GM19468 (cell line): ENCODE measurements around the gene MLKL.

Experiments used
- ATAC-seq: cut with Tn5 transposase; IDR thresholded peaks from one replicate; pipeline ENCODE4 v1.9.1; 2021; ENCODE audit warnings: mild to moderate bottlenecking, moderate library complexity, moderate number of reproducible peaks; ENCODE audit not compliant: unreplicated experiment; ENCODE audit errors: extremely low read depth

MLKL gene

GRCh38 chr16:74700438-74701225, at the start of gene MLKL:
MLKL (minus strand) TSS chr16:74700862; CDS start chr16:74695757, 5,105 bp downstream.
- no peak for ATAC-seq

GRCh38 chr16:74749291-74750055, 48.8 kb upstream of the MLKL start:
- no peak for ATAC-seq

DNA sequence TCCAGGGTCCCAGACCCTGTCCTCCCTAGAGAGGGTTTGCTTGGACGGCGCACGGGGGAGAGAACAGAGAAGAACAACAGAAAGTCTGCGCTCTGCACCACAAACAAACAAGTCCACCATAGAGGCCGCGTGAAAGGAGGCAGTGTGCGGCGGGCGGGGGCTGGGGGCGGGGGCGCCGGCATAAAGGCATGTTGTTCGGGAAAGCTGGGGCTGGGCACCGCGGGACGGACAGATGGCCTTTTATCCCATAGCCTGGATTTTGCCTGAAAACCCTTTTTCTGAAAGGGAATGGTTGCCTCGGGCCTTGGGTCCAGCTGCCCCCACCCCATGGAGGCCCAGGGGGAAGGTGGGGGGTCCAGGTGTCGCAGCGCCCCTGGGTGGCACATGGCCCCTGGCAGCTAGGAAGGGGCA, 48.0 kb upstream of the MLKL start:
- ATAC-seq = no peak

- no peak for ATAC-seq
Measured at GRCh38 chr16:74747716-74748615, 47.3 kb upstream of the MLKL start.

DNA sequence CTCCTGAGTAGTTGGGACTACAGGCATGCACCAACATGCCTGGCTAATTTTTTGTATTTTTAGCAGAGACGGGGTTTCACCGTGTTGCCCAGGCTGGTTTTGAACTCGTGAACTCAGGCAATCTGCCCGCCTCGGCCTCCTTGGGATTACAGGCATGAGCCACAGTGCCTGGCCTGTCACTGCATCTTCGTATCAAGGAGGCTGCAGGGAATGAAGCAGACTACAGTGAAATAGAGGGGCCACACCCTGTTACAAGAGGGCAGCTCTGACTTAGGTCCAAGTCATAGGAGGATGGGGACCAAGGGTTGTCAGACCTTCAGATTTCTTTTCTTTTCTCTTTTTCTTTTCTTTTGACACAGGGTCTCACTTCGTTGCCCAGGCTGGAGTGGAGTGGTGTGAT, 45.3 kb upstream of the MLKL start:
- no peak for ATAC-seq

DNA sequence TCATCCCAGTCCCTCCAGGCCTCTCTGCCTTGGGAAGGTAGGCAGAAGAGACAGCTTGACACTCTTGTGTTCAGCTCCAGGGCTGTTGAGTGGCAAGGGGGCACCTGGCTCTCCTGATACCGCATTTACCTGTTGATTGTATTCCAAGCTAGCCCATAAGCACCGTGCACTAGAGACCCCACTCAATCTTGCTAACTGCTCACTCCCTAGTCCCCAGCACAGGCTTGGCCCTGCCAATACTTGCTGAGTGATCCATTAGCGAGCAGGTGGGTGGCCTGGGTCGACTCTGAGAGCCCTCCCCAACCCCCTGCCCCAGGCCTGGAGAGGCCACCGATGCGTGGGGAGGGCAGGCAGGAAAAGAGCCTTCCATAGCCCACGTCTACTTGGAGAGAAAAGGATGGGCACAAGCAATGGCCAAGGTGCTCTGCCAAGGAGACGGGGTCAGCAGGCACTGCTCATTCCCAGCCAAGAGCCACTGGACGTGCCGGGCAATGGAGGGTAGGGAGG, 44.5 kb upstream of the MLKL start:
- no peak for ATAC-seq

GRCh38 chr16:74744566-74744965, 43.9 kb upstream of the MLKL start:
- no peak for ATAC-seq

DNA sequence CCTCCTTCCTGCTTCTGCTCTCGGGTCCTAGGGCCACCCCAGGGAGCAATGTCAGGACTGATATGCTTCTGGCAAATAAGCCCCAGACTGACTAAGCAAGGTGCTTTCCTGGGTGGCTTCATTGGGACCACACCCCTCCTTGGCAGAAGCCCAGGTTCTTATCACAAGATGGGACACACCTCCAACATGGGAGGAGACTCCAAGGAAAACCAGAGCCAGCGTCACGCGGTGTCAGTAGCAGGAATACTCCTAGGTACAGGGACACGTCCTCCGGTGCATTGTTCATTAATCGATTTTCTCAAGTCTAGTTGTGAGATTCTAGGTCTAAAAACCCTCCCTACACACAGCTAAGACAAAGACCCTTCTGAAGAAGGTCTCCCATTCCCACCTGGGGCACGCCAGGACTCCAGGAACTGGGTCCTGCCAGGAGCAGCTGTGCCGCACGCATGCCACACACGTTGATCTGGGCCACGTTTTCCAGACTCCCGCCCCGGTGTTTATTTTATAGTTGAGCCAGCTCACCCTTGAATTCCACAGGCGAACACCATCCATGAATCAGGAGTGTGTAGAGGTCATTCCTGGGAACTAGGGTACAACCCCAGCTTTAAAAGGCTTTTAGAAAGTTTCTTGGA, 43.1 kb upstream of the MLKL start:
- ATAC-seq = no peak

DNA sequence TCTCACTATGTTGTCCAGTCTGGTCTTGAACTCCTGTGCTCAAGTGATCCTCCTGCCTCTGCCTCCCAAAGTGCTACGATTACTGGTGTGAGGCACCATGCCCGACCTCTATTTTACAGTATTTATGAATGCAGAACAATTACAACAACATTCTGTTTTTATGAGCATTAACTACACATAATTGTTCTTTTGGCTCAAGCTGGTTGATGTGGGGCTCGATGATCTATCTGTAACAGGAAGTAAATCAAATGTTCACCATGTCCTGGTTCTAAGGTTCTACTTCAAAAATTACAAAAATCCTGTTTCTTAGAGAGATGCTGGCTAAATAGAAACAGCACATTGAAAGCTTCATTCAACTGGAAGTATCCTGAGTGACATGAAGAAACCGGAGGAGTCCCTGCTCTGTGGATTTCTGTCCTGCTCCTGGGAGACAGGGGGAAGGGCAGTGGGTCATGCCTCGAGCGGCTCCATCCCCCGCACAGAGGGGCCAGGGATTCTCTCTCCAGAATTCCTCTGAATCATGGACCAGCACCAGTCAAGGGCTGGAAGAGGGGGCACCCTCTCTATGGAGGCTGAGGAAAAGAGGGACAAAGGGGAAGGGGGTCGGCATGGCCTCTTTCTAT, 42.5 kb upstream of the MLKL start:
- no peak for ATAC-seq

DNA sequence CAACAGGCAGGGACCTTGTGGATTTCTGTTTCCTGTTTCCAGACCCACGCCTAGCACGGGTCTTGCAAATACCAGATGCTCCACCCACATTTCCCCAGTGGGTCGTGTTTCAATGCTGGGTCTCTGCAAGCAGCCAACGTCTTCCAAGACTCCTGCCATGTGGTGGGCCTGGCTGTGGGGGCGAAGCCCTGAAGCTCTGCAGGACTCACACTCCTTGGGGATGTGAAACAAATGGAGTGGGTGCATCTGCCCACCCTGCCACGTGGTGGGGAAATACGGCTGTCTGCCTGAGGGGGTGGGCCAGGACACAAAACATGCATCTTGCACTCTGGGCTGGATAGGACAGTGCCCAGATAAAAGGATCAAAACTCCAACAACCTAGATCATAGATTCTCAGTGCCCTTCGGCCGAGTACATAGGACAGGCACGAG, 41.4 kb upstream of the MLKL start:
- no peak for ATAC-seq

DNA sequence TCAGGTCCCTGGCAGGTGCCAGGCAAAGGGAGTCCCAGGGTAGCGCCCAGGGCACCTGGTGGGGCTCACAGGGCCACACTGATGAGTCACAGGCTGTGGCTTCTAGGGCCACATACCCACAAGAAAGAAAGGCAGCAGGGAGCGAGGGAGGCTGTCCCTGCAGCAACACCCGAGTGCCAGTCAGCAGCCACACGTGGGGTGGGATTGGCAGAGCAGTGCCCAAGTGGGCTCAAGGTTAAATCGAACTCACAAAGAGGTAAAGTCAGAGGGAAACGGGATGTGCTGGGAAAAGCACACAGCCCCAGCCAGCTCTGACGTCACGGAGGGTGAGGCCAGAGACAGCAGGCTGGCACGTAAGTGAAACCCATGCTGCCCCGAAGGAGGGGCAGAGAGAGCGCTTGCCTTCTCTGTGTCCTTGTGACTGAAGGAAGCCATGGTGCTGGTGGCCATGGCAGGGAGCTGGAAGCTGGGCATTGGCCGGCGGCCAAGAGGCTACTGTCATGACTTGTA, 40.2 kb upstream of the MLKL start:
- no peak for ATAC-seq

DNA sequence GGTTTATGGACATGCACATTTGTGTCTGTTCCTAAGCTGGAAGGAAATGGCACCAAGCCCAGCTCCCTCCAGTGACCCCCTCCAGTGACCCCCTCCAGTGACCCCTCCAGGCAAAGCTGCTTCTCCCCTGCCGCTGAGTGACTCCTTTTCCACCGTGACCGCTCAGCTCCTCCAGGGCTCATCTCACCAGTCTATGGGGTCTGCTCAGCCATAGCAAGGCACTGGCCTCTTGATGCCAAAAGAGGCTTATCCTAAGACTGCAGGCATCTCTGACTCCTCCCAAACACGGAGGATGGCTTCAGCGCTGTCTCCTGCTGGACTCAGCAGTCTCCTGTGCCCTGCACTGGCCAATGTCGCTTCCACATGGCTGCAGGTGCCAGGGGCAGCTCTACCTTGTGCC, 38.6 kb upstream of the MLKL start:
- ATAC-seq = no peak

GRCh38 chr16:74738816-74739215, 38.2 kb upstream of the MLKL start:
- ATAC-seq = no peak

DNA sequence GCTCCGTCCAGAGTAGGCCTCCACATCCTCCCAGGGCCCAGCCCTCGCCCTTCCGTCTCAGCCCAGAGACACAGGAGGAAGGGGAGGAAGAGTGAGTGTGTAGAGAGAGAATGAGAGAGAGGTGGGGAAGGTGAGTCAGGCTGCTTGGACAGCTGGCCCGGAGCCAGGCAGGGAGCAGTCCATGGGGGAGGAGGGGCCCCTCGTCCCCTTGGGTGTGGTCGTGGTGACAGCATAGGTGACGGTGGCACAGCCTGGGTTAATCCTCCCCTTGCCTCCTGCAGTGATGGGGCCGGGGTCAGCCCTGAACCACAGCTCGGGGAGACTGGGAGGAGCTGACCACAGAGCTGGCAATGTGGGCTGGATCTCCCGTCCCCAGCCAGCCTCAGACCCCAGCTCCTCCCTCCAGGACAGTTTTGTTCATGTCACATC, 37.5 kb upstream of the MLKL start:
- ATAC-seq = no peak

- no peak for ATAC-seq
Measured at GRCh38 chr16:74737521-74737920, 36.9 kb upstream of the MLKL start.

DNA sequence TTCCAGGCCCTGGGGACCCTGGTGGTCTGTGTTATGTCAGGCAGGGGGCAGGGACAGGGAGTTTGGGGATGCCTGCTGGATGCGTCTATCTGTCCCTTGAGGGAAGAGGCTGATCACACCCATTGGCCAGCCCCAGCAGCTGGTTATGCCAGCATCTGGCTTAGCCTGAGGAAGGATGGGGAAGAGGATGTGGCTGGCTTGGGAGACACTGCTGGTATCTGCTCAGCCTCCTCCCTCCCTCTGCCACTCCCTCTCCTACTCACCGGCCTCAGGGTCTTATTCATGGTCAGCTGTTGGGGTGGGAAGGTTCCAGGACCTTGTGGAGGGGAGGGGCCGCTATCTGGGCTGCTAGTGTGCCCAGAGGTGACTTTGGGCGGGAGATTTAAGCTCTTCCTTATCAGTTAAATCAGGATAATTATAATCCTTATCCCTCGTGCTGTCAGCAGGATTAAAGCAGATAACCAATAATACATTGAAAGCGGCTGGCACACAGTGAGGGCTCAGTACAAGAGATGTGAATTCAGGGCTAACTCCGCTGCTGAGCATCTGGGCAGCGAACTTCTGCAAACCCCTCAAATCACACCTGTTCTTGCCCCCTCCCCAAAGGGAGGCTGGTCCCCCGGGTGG, 36.0 kb upstream of the MLKL start:
- no peak for ATAC-seq

GRCh38 chr16:74735554-74735953, 34.9 kb upstream of the MLKL start:
- no peak for ATAC-seq

DNA sequence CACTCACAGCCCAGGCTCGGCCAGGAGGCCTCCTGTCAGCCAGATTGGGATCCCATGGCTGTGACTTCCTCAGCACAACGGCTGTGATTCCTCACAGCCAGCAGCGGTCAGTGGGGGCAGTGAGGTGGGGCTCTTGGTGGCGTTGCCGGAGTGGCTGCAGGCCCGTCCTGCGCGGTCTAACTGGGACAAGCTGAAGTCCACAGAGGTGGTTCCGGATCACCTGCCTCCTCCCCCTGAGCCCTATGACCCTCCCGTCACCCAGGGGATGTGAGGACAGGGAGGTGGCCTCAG, 34.4 kb upstream of the MLKL start:
- ATAC-seq = no peak
